GM12878 (cell line): ENCODE measurements around the gene SYNPO. TPM values are rescaled to one million over a fixed set of nuclear protein-coding genes. Genes with fewer than 3 reads are reported as not detected.

ENCODE experiments used
- ATAC-seq: fragments of 200-7000 bp; cut with Tn5 transposase; 3 replicates; pipeline ENCODE4 v1.9.1; 2020; ENCODE audit warnings: mild to moderate bottlenecking, moderate library complexity
- BruUV-seq: library from RNA; stranded (reverse); fragments of 400-500 nt; replicated peaks from 2 replicates; lab custom pipeline; 2021; lab: Mats Ljungman, UMichigan
- CTCF ChIA-PET: fragments of 300-600 bp; sonication (Branson Sonifier 250); formaldehyde crosslinking; extraction: SDS; loops from one replicate; lab custom pipeline; 2021; ENCODE audit warnings: inconsistent platforms; lab: Yijun Ruan, JAX
- POLR2A ChIA-PET: fragments of 350-600 bp; formaldehyde crosslinking; extraction: SDS; loops from one replicate; lab custom pipeline; 2021; ENCODE audit warnings: inconsistent platforms; lab: Charles Lee
- RAD21 ChIA-PET: fragments of 300-600 bp; sonication (Branson Sonifier 250); formaldehyde crosslinking; loops from one replicate; lab custom pipeline; 2023; ENCODE audit warnings: antibody characterized with exemption; ENCODE audit not compliant: unreplicated experiment; lab: Charles Lee
- SMC1A ChIA-PET: fragments of 300-600 bp; sonication (Branson Sonifier 250); formaldehyde crosslinking; loops from one replicate; lab custom pipeline; 2023; ENCODE audit not compliant: unreplicated experiment, uncharacterized antibody; lab: Charles Lee
- DNase-seq: peaks from one replicate; pipeline ENCODE4 v3.0.0-alpha.2; 2011; ENCODE audit warnings: low read depth, low spot score
- FAIRE-seq: peaks from 3 replicates; lab custom pipeline; 2011; peaks lifted over from hg19 to GRCh38; lab: Jason Lieb, UNC
- H2AFZ ChIP-seq: 2 replicates; pipeline ENCODE4 v1.6.0; 2011; ENCODE audit warnings: low read depth, low read length, control low read depth; ENCODE audit not compliant: control insufficient read depth
- H3K27ac ChIP-seq: 2 replicates; pipeline ENCODE4 v1.5.1; 2011; ENCODE audit warnings: control low read depth; ENCODE audit not compliant: control insufficient read depth, insufficient read depth
- H3K27me3 ChIP-seq, 2 experiments: replicated peaks in 1 of 2; 2 replicates each; pipeline versions ENCODE4 v1.6.0 to v1.6.1; 2011; ENCODE audit warnings: low read length in 1 of 2; ENCODE audit not compliant: control insufficient read depth in 2 of 2, insufficient read depth in 2 of 2
- H3K36me3 ChIP-seq, 2 experiments: 2 replicates each; pipeline ENCODE4 v1.5.1; 2011; ENCODE audit warnings: low read length in 1 of 2; ENCODE audit not compliant: control insufficient read depth in 2 of 2, insufficient read depth in 2 of 2
- H3K4me1 ChIP-seq: 2 replicates; pipeline ENCODE4 v1.6.1; 2011; ENCODE audit warnings: mild to moderate bottlenecking, low read length, moderate library complexity, mixed read lengths; ENCODE audit not compliant: control insufficient read depth, insufficient read depth
- H3K4me2 ChIP-seq: 2 replicates; pipeline ENCODE4 v1.6.0; 2011; ENCODE audit warnings: control low read depth; ENCODE audit not compliant: control insufficient read depth, insufficient read depth
- H3K4me3 ChIP-seq: fragments of 200-600 bp; sonication (generic); 2 replicates; pipeline ENCODE4 v1.5.1; 2016
- H3K79me2 ChIP-seq: 2 replicates; pipeline ENCODE4 v1.6.0; 2011; ENCODE audit warnings: low read length; ENCODE audit not compliant: control insufficient read depth, insufficient read depth
- H3K9ac ChIP-seq: 2 replicates; pipeline ENCODE4 v1.8.0; 2011; ENCODE audit warnings: low read length, control low read depth, mixed read lengths; ENCODE audit not compliant: control insufficient read depth, insufficient read depth
- H3K9me3 ChIP-seq: replicated peaks from 3 replicates; pipeline ENCODE4 v1.5.1; 2011; ENCODE audit warnings: mild to moderate bottlenecking, low read length; ENCODE audit not compliant: control insufficient read depth, insufficient read depth
- H4K20me1 ChIP-seq: 2 replicates; pipeline ENCODE4 v1.6.0; 2011; ENCODE audit not compliant: control insufficient read depth, insufficient read depth
- BACH1 ChIP-seq: fragments of 450-650 bp; IDR thresholded peaks from 2 replicates; pipeline ENCODE4 v1.6.1; 2017; ENCODE audit warnings: mild to moderate bottlenecking, borderline replicate concordance
- CBX5 ChIP-seq: sonication (generic); IDR thresholded peaks from 2 replicates; pipeline ENCODE4 v1.6.1; 2016; ENCODE audit warnings: low read depth, moderate library complexity, mild to moderate bottlenecking, inconsistent platforms
- FOXK2 ChIP-seq: fragments of 450-650 bp; IDR thresholded peaks from 2 replicates; pipeline ENCODE4 v1.6.1; 2017; ENCODE audit warnings: mild to moderate bottlenecking, moderate library complexity
- HDAC6 ChIP-seq: fragments of 200-600 bp; sonication (generic); IDR thresholded peaks from one replicate; pipeline ENCODE4 v1.8.0; 2017; ENCODE audit warnings: antibody characterized with exemption; ENCODE audit not compliant: unreplicated experiment
- MAX ChIP-seq: IDR thresholded peaks from 2 replicates; pipeline ENCODE4 v1.6.1; 2012; ENCODE audit warnings: low read depth, low read length, improper control_type of control experiment
- PAX5 ChIP-seq: IDR thresholded peaks from 2 replicates; pipeline ENCODE4 v1.6.1; 2011; ENCODE audit warnings: low read depth, low read length, borderline replicate concordance
- TCF12 ChIP-seq: IDR thresholded peaks from 2 replicates; pipeline ENCODE4 v1.6.1; 2011; ENCODE audit warnings: low read depth, mild to moderate bottlenecking, low read length
- ZBED1 ChIP-seq: IDR thresholded peaks from 2 replicates; pipeline ENCODE4 v1.6.1; 2016; ENCODE audit warnings: borderline replicate concordance
- ZSCAN29 ChIP-seq: fragments of 450-650 bp; IDR thresholded peaks from 2 replicates; pipeline ENCODE4 v1.6.1; 2017; ENCODE audit warnings: mild to moderate bottlenecking, moderate library complexity
- WGBS: methylation state at CpG from one replicate; pipeline ENCODE4 v1.1.6; 2016; ENCODE audit warnings: low lambda C conversion rate; ENCODE audit not compliant: insufficient replicate concordance, insufficient coverage; ENCODE audit errors: missing lambda C conversion rate; 5-methylcytosine and 5-hydroxymethylcytosine counted together
- in situ Hi-C: fragments of 300-500 bp; cut with MboI; formaldehyde crosslinking; loops from 9 replicates; pipeline ENCODE4 v1.14.3; 2018; ENCODE audit warnings: mixed read lengths
- intact Hi-C: fragments of 100-400 bp; cut with micrococcal nuclease; formaldehyde crosslinking; loops from one replicate; pipeline ENCODE4 v1.14.2; 2022; ENCODE audit not compliant: unreplicated experiment
- polyA plus RNA-seq, 11 experiments: library from polyadenylated mRNA; depleted of rRNA in 4 of 11; unstranded in 6 of 11; stranded (reverse) in 5 of 11; fragments of >200 nt; fragmentation: Nextera tagmentation in 4 of 11; fragmentation: Illumina TruSeq in 1 of 11; extraction: Ambion mirVana in 4 of 11; extraction: Trizol in 1 of 11; gene quantifications; 1 replicate in 1 of 11; 2 replicates in 10 of 11; pipeline versions ENCODE4 v1.2.1 to v1.2.3, GENCODE V29; 2011 to 2016; ENCODE audit warnings: inconsistent platforms in 2 of 11, missing spikeins in 2 of 11, low read depth in 1 of 11
- total RNA-seq, 4 experiments: library from RNA; depleted of rRNA in 3 of 4; stranded (reverse); fragments of >200 nt in 3 of 4; fragmentation: Illumina TruSeq in 1 of 4; extraction: Trizol in 1 of 4; gene quantifications; 2 replicates each; pipeline versions ENCODE4 v1.2.1 to v1.2.3, GENCODE V29; 2013 to 2021

The SYNPO gene
- total and polyA plus RNA-seq, 10 of the 15 experiments (the other 5 are each of a cell fraction or from before 2014, with no cell fraction given) = 0.77 to 21.0 (median 3.9) TPM

GRCh38 chr5:150603052-150603451 is 37.4 kb upstream of the SYNPO start:
- CTCF ChIA-PET = interaction anchor here (1.0 to 1.1 kb wide), 2 partner anchors 42 to 98 kb away, joined by 3 read pairs; partner anchors contain the start of gene RBM22
- in situ Hi-C loops = no loop called here
- no TSS peak for BruUV-seq
- Histone ChIP-seq H4K20me1 (no peaks in the 10 kb centered on the region), H3K27me3 (no peaks in the 10 kb centered on the region; a peak in 1 of 4 replicates), H3K4me1 (peaks cover 4% of the 10 kb centered on the region), H3K4me3 (no peak overlapping the region), H3K79me2 (no peaks in the 10 kb centered on the region), H3K4me2 (no peak overlapping the region), H2AFZ (no peak overlapping the region), H3K36me3 (no peaks in the 10 kb centered on the region), H3K9ac (no peak overlapping the region), H3K9me3 (no peaks in the 10 kb centered on the region), H3K27ac (no peak overlapping the region)
- POLR2A ChIA-PET = interaction anchor here (0.6 kb wide), 2 partner anchors 13 to 891 kb away, joined by 3 read pairs; no protein-coding TSS in a partner anchor
- RAD21 ChIA-PET = no interaction called here
- DNase-seq (no peak), FAIRE-seq (no peak), ATAC-seq (no peak)
- WGBS = 26% methylated on average over 4 of the region's 4 CpGs
- intact Hi-C loops = no loop called here
- SMC1A ChIA-PET = interaction anchor here (0.6 kb wide), 1 partner anchor 44 kb away, joined by 3 read pairs; no protein-coding TSS in a partner anchor
- no peak for TF ChIP-seq PAX5
- no peak for TF ChIP-seq BACH1
- no peak for TF ChIP-seq FOXK2
- TF ChIP-seq MAX = no peak
- no peak for TF ChIP-seq CBX5
- no peak for TF ChIP-seq ZSCAN29
- TF ChIP-seq ZBED1 = no peak
- no peak for TF ChIP-seq HDAC6
- TF ChIP-seq TCF12 = no peak
